SH-SY5Y (cell line): Measurements from ENCODE around the gene DIAPH1.
A peak's percentile ranks its signal among the peaks of the same experiment; 100 is the strongest.

Experiments used
- GATA2 ChIP-seq: IDR thresholded peaks from 2 replicates; pipeline ENCODE4 v1.6.1; 2011; ENCODE audit warnings: mild to moderate bottlenecking, low read depth, low read length
- GATA3 ChIP-seq: IDR thresholded peaks from 2 replicates; pipeline ENCODE4 v1.6.1; 2011; ENCODE audit warnings: low read depth, mild to moderate bottlenecking, low read length, moderate library complexity

DIAPH1 gene

DNA sequence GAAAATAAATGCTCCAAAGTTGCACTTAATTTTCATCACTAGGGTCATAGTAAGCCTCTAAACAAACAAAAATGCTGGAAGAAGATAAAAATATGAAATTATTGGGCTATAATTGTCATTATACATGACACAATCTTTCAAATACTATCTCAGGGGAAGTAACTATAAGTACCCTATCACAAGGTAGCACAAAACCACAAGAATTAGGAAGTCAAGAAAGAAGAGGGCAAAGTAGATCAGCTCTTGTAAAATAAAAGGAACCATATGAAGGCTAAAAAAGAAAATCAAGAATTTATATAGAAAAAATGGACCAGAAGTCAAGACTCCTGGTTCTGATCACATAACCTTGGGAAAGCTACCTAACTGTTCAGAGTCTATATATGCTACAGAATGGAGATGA lies 48.1 kb downstream of the DIAPH1 start:
- TF ChIP-seq GATA3 (no peak), GATA2 (no peak)

DNA sequence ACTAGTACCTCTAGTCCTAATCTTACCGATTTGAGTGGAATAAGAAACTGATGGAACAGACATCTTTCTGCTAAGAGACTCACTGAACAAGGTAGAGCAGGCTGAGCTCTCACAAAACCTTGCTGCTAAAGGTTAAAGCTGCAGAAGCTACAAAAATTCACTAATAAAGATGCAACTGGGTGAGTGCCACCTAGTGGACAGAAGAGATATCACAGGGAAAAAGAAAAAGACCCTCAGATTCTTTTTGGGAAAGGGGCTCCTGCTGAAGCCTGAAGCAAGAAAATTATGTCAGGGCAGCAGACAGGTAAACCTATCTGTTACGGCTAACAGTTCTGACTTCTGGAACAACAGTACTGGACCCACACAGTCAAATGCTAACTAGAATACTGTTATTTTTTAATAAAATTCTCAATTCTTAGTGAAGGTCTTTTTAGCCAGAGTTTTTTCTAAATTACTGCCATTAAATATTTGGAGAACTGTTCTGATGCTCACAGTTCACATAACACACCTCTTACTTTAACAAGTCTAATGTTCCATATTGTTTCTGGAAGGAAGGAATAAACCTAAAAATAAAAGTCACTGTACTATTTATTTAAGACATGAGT lies 51.2 kb downstream of the DIAPH1 start:
- TF ChIP-seq GATA2 (no peak), GATA3 (no peak)

DNA sequence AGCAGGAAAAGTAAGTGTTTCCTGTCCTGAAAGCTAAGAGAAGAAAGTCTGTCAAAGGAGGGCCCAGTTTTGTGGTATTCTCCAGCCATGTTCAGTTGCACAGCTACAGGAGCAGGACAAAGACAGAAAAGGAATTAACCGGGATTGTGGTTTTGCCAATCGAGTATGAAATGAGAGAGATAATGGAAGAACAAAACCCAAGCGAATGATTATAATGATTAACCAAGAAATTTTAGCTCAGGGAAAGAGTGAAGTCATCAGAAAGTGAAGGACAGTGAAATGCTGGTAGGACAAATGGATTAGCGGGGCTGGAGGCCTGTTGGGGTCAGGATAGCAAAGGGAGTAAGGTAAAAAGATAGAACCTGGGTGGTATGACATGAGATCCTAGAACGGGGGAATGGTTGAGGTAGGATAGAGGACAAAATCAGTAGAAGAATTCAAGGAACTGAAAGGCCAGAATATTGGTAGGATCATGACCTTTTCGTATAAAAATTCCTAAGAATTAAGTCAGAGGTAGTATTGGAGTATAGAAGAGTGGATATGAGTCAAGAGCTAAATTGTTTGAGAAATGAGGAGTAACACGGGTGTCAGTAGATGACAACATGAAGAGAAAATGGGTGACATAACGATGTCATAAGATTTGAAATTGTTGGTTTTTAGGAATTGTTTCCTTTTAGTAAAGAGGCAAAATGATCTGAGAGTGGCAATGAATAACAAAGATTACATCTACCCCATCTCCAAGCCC lies 52.8 kb downstream of the DIAPH1 start:
- no peak for TF ChIP-seq GATA2
- no peak for TF ChIP-seq GATA3

DNA sequence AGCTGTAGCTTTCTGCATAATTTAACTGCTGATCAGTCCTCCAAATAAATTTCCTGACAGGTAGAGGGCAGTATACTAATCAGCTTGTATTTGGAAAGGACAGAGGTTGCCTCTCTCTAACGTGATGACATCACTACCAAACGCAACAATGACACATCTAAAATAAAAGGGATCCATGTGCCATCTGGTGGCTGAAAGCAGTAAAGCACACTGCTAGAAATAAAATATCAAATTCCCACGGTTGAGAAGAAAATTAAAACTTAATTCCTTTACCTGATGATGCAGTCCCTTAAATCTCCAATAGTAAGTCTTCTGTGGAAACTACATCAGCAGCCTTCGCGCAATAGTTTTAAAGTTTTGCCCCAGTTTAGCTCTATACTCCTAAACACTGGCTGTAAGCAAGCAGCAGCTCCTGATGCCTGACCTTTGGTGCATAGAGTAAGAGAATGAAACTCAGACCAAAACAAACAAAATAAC lies 54.5 kb downstream of the DIAPH1 start:
- no peak for TF ChIP-seq GATA2
- TF ChIP-seq GATA3, result no peak

- TF ChIP-seq GATA3 (no peak), GATA2 (0 out of 2 replicates have a peak, but pooled peaks have one; percentile 11)
Observed at GRCh38 chr5:141560725-141561483, 57.9 kb downstream of the DIAPH1 start.

DNA sequence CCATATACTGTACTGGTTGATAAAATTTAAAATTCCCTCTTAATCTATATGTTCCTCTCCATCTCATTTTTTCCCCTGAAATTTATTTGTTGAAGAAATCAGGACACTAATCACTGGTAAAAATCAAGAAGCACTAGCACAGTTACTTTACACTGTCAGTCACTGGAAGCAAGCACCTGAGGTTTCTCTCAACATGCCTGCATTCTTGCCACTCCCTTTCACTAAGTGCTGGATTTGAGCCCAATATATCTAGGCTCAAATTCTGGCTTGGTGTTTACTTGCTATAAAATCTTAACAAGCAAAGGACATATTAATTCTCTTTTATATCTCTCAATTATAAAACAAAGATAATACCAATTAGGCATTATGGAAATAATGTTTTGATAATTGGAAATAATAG lies 58.6 kb downstream of the DIAPH1 start:
- TF ChIP-seq GATA3 (peak; percentile 32; the same call in 1 of the 2 replicates), GATA2 (no peak)

GRCh38 chr5:141559461-141559860 lies 59.3 kb downstream of the DIAPH1 start:
- TF ChIP-seq GATA2, result no peak
- no peak for TF ChIP-seq GATA3

DNA sequence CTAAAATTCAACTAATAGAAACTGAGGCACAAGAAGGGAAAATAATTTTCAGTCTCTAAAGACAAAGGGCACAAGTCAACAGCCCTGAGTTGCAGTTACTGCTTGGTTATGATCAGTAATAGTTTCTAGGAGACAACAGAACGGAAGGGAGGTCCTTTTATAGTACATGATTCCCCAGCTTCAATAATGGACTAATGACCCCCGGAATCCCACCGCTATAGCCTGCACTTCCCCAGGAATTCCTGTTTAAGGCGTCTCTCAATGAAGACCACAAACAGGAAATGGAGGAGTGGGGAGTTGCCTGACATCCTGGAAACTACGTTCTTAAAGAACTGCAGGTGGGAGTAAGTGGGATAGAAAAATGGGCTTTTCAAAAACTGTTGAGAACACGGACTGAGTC lies 60.6 kb downstream of the DIAPH1 start:
- TF ChIP-seq GATA2 (no peak), GATA3 (no peak)

GRCh38 chr5:141557681-141558136 lies 61.1 kb downstream of the DIAPH1 start:
- TF ChIP-seq GATA2, result peak; percentile 18; the same call in 1 of the 2 replicates
- no peak for TF ChIP-seq GATA3

GRCh38 chr5:141547921-141548320 lies 70.9 kb downstream of the DIAPH1 start:
- TF ChIP-seq GATA3, result no peak
- no peak for TF ChIP-seq GATA2

DNA sequence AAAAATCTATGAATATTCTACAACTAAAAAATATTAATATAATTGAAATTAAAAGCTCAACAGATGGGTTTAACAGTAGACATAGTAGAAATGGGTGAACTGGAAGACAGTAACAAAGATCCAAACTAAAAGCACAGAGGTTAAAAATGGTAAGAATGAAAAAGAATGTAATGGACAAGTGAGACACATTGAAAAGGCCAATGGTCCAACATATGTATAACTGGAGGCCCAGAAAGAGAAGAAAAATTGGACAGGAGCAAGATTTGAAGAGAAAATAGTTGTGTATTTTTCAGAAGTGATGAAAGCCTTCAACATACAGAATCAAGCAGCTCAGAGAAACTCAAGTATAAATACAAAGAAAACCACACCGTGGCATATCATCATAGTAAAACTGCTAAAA lies 71.3 kb downstream of the DIAPH1 start:
- no peak for TF ChIP-seq GATA3
- TF ChIP-seq GATA2, result no peak

- no peak for TF ChIP-seq GATA2
- TF ChIP-seq GATA3, result no peak
Observed at GRCh38 chr5:141543053-141543452, 75.7 kb downstream of the DIAPH1 start.

DNA sequence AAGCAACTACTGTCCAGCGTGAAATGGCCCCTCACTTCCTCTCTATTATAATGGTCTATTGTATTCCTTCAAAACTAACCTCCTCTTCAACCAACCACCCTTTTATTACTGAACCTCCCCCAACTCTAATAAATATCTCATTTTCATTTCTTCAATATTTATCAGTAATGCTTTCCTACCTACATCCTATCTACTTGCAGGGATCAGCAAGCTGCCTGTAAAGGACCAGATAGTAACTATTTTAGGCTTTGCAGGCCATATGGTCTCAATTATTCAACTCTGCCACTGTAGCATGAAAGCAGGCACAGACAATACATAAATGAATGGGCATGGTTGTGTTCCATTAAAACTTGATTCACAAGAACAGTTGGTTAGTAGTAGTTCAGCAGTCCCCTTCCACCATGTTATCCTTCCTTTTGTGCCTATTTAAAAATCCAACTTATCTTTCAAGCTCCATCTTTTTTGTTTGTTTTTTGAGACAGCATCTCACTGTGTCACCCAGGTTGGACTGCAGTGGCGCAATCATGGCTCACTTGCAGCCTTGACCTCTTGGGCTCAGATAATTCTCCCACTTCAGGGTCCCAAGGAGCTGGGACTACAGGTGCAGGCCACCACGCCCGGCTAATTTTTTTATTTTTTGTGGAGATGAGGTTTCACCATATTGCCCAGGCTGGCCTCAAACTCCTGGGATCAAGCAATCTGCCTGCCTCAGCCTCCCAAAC lies 84.1 kb downstream of the DIAPH1 start:
- TF ChIP-seq GATA2 (peak; percentile 44; the same call in 1 of the 2 replicates), GATA3 (peak; percentile 57; the same call in 1 of the 2 replicates)

DNA sequence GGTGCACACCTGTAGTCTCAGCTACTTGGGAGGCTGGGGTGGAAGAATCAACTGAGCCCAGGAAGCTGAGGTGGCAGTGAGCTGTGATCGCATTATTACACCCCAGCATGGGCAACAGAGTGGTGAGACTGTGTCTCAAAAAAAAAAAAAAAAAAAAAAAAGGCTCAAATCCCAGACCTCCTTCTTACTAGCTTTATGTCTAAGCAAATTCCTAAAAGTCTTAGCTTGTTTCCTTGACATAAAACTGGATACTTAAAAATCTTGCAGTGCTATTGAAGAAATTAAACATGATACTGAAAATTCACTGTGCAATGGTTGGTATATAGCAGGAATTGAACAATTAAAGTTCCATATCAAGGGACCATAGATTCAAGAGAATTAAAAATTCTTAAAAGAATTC lies 84.9 kb downstream of the DIAPH1 start:
- TF ChIP-seq GATA3 (no peak), GATA2 (no peak)

DNA sequence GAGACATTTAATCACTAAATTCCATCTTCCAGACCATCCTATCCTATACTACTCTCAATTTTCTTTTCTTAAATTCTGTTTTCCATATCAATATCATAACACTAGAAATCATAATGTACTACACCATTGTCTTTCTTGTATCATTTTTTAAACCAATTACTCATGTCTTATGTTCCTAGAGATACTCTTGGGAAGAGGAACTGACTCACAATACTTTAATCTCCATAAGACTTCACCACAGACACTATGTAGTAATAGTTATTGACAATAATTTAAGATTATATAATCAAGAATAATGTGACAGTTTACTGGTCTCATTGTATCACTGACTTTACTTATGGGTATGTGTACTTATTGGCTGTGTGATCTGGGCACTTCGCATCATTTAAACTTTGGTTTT lies 86.1 kb downstream of the DIAPH1 start:
- TF ChIP-seq GATA3 (no peak), GATA2 (no peak)
